ENCODE data around the gene CDH4.

CDH4 gene

GRCh38 chr20:61274326-61274725 is 22.3 kb downstream of the CDH4 start:
- H3K27me3 ChIP-seq = no peaks in the 10 kb centered on the region
- no peaks in the 10 kb centered on the region for H3K9me3 ChIP-seq
- no peaks in the 10 kb centered on the region for H3K36me3 ChIP-seq
- H3K4me3 ChIP-seq (ENCODE audit: low read depth in 1 of 2, low read length in 1 of 2) = no peak overlapping the region
- TF ChIP-seq CTCF (IDR thresholded peaks at IDR 0.05) = no peak
- H3K4me1 ChIP-seq (ENCODE audit: control insufficient read depth in 1 of 2, insufficient read depth in 1 of 2, low read depth in 1 of 2, low read length in 1 of 2) = no peaks in the 10 kb centered on the region
- no peak overlapping the region for H3K27ac ChIP-seq

- no peaks in the 10 kb centered on the region for H3K36me3 ChIP-seq
- no peaks in the 10 kb centered on the region for H3K27me3 ChIP-seq
- no peak overlapping the region for H3K4me3 ChIP-seq (ENCODE audit: low read depth in 1 of 2, low read length in 1 of 2)
- no peak overlapping the region for H3K27ac ChIP-seq
- no peaks in the 10 kb centered on the region for H3K9me3 ChIP-seq
- H3K4me1 ChIP-seq (ENCODE audit: control insufficient read depth in 1 of 2, insufficient read depth in 1 of 2, low read depth in 1 of 2, low read length in 1 of 2) = no peaks in the 10 kb centered on the region
- TF ChIP-seq CTCF (IDR thresholded peaks at IDR 0.05) = no peak
Observed at GRCh38 chr20:61278296-61278695, 26.2 kb downstream of the CDH4 start.

- H3K27ac ChIP-seq = no peak overlapping the region
- no peaks in the 10 kb centered on the region for H3K9me3 ChIP-seq
- no peak for TF ChIP-seq CTCF (IDR thresholded peaks at IDR 0.05)
- no peaks in the 10 kb centered on the region for H3K4me1 ChIP-seq (ENCODE audit: control insufficient read depth in 1 of 2, insufficient read depth in 1 of 2, low read depth in 1 of 2, low read length in 1 of 2)
- H3K36me3 ChIP-seq = no peaks in the 10 kb centered on the region
- H3K4me3 ChIP-seq (ENCODE audit: low read depth in 1 of 2, low read length in 1 of 2) = no peak overlapping the region
- H3K27me3 ChIP-seq = no peaks in the 10 kb centered on the region
Observed at GRCh38 chr20:61279621-61280150, 27.6 kb downstream of the CDH4 start.

- H3K4me3 ChIP-seq (ENCODE audit: low read depth in 1 of 2, low read length in 1 of 2) = no peak overlapping the region
- H3K27me3 ChIP-seq = no peaks in the 10 kb centered on the region
- no peaks in the 10 kb centered on the region for H3K4me1 ChIP-seq (ENCODE audit: control insufficient read depth in 1 of 2, insufficient read depth in 1 of 2, low read depth in 1 of 2, low read length in 1 of 2)
- no peak overlapping the region for H3K27ac ChIP-seq
- H3K9me3 ChIP-seq = no peaks in the 10 kb centered on the region
- no peak for TF ChIP-seq CTCF (IDR thresholded peaks at IDR 0.05)
- H3K36me3 ChIP-seq = no peaks in the 10 kb centered on the region
Observed at GRCh38 chr20:61280217-61280980, 28.3 kb downstream of the CDH4 start.

- Histone ChIP-seq H3K27me3 (no peaks in the 10 kb centered on the region), H3K4me1 (ENCODE audit: control insufficient read depth in 1 of 2, insufficient read depth in 1 of 2, low read depth in 1 of 2, low read length in 1 of 2) (no peaks in the 10 kb centered on the region), H3K9me3 (no peaks in the 10 kb centered on the region), H3K4me3 (ENCODE audit: low read depth in 1 of 2, low read length in 1 of 2) (no peak overlapping the region), H3K27ac (no peak overlapping the region), H3K36me3 (no peaks in the 10 kb centered on the region)
- TF ChIP-seq CTCF (IDR thresholded peaks at IDR 0.05) = no peak
Observed at GRCh38 chr20:61281286-61281795, 29.3 kb downstream of the CDH4 start.
